ENCODE measurements around the gene EOLA1.
"Not testable (repeated sequence)": the region's sequence is repeated elsewhere in the genome, so short reads cannot be mapped to it uniquely, and the experiment has no call there.

The EOLA1 gene

GRCh38 chrX:149546962-149547361 lies 6.2 kb downstream of the EOLA1 start:
- not testable (repeated sequence) for H3K9me3 ChIP-seq (ENCODE audit: control insufficient read depth, low read length); H3K4me1 ChIP-seq (ENCODE audit: control insufficient read depth, insufficient read depth, low read length); H3K36me3 ChIP-seq (ENCODE audit: control insufficient read depth, insufficient read depth, low read length, severe bottlenecking); H3K4me3 ChIP-seq (ENCODE audit: low read length); H3K9ac ChIP-seq (ENCODE audit: low read length); H3K27me3 ChIP-seq (replicated peaks; ENCODE audit: control insufficient read depth, insufficient read depth, low read length); DNase-seq (ENCODE audit: low read depth)

- not testable (repeated sequence) for H3K36me3 ChIP-seq (ENCODE audit: control insufficient read depth, insufficient read depth, low read length, severe bottlenecking); DNase-seq (ENCODE audit: low read depth); H3K9ac ChIP-seq (ENCODE audit: low read length); H3K4me1 ChIP-seq (ENCODE audit: control insufficient read depth, insufficient read depth, low read length); H3K4me3 ChIP-seq (ENCODE audit: low read length); H3K9me3 ChIP-seq (ENCODE audit: control insufficient read depth, low read length); H3K27me3 ChIP-seq (replicated peaks; ENCODE audit: control insufficient read depth, insufficient read depth, low read length)
Measured at GRCh38 chrX:149547782-149548181, 7.0 kb downstream of the EOLA1 start.

DNA sequence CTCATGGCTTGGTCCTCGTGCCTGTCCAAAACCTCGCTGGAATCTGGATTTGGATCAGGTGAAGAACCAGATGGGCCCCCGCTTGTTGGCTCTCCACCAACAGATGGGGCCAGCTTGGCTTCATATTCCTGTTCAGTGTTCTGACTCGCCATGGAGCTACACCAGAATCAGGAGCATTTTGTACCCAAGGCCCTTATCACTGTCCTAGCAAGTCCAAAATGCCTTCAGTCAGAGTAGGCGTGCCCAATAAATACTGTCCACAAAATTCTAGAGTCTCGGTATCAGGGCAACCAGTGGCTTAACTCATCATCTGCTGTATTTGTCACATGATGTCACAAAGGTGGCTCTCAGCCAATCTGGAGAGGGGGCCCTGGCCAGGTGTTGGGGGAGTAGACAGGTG lies 8.9 kb downstream of the EOLA1 start, which contains the start of gene HSFX3:
Gene HSFX3, minus strand, starts transcription at position 224 of the 400 bp plus-strand sequence. Its CDS starts 72 bp downstream, at position 152.
- not testable (repeated sequence) for H3K9ac ChIP-seq (ENCODE audit: low read length); DNase-seq (ENCODE audit: low read depth); H3K27me3 ChIP-seq (replicated peaks; ENCODE audit: control insufficient read depth, insufficient read depth, low read length); H3K4me3 ChIP-seq (ENCODE audit: low read length); H3K9me3 ChIP-seq (ENCODE audit: control insufficient read depth, low read length); H3K36me3 ChIP-seq (ENCODE audit: control insufficient read depth, insufficient read depth, low read length, severe bottlenecking); H3K4me1 ChIP-seq (ENCODE audit: control insufficient read depth, insufficient read depth, low read length)

DNA sequence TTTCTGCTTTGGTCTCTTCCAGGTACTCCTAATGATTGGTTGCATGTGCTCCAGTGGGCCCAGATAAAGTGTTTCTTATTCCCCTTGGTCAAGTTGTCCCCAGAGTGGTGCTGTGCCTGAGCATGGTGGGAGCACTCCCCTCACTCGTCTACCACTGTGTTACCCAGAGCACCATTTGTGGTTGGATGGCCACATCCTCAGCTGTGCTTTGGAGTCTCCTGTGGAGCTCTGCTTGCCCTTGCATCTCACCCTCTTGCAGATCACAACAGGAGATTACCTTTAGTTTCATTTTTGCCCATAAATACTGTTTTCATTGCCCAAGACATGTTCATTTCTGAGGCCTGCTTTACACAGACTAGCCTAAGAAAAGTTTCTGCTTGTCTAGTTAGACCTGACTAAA lies 9.6 kb downstream of the EOLA1 start:
- DNase-seq (ENCODE audit: low read depth); H3K4me3 ChIP-seq (ENCODE audit: low read length); H3K9me3 ChIP-seq (ENCODE audit: control insufficient read depth, low read length); H3K4me1 ChIP-seq (ENCODE audit: control insufficient read depth, insufficient read depth, low read length); H3K9ac ChIP-seq (ENCODE audit: low read length); H3K27me3 ChIP-seq (replicated peaks; ENCODE audit: control insufficient read depth, insufficient read depth, low read length); H3K36me3 ChIP-seq (ENCODE audit: control insufficient read depth, insufficient read depth, low read length, severe bottlenecking): not testable (repeated sequence)

DNA sequence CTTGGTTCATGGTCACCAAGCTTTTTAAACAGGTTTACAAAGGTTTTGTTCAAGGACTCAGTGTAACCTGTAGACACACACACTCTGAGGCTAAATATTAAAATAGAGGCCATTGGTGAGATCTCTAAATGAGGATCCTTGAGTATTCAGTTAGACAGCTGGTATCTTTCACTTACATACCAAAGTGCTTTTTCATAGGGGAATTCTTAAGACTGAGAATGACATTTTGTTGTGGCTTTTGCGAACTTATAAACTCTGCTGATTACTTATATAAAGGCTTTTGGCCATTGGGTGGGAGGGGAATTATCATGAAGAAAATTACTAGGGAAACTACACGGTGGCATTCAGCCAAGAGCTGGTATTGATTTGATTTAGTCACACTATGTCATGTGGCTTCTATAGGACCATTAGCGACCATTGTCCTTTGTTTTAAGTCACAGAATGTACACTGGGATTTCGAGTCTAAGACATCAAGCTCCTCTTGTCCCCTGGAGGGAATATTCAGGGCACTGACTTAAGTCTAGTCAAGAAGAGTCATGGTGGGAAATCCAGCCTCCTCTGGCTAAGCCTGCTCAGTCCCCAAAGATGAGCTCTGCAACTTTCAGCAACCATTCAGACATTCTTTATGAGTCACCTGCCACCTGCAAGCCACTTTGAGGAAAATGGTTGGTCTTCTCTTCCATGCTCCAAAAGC lies 10.6 kb downstream of the EOLA1 start:
- H3K36me3 ChIP-seq (ENCODE audit: control insufficient read depth, insufficient read depth, low read length, severe bottlenecking); H3K27me3 ChIP-seq (replicated peaks; ENCODE audit: control insufficient read depth, insufficient read depth, low read length); DNase-seq (ENCODE audit: low read depth); H3K9me3 ChIP-seq (ENCODE audit: control insufficient read depth, low read length); H3K4me3 ChIP-seq (ENCODE audit: low read length); H3K4me1 ChIP-seq (ENCODE audit: control insufficient read depth, insufficient read depth, low read length); H3K9ac ChIP-seq (ENCODE audit: low read length): not testable (repeated sequence)

GRCh38 chrX:149551939-149552248 lies 11.1 kb downstream of the EOLA1 start:
- H3K4me3 ChIP-seq (ENCODE audit: low read length); H3K36me3 ChIP-seq (ENCODE audit: control insufficient read depth, insufficient read depth, low read length, severe bottlenecking); DNase-seq (ENCODE audit: low read depth); H3K4me1 ChIP-seq (ENCODE audit: control insufficient read depth, insufficient read depth, low read length); H3K9me3 ChIP-seq (ENCODE audit: control insufficient read depth, low read length); H3K27me3 ChIP-seq (replicated peaks; ENCODE audit: control insufficient read depth, insufficient read depth, low read length); H3K9ac ChIP-seq (ENCODE audit: low read length): not testable (repeated sequence)

- not testable (repeated sequence) for H3K9ac ChIP-seq (ENCODE audit: low read length); H3K9me3 ChIP-seq (ENCODE audit: control insufficient read depth, low read length); DNase-seq (ENCODE audit: low read depth)
Measured at GRCh38 chrX:149555251-149555650, 14.4 kb downstream of the EOLA1 start.

GRCh38 chrX:149563359-149563758 lies 22.5 kb downstream of the EOLA1 start:
- no peak for DNase-seq (ENCODE audit: low read depth)
- Histone ChIP-seq H3K4me3 (ENCODE audit: low read length) (no peak overlapping the region), H3K27me3 (replicated peaks; ENCODE audit: control insufficient read depth, insufficient read depth, low read length) (peaks cover 19% of the 10 kb centered on the region), H3K9ac (ENCODE audit: low read length) (no peak overlapping the region), H3K36me3 (ENCODE audit: control insufficient read depth, insufficient read depth, low read length, severe bottlenecking) (no peaks in the 10 kb centered on the region), H3K4me1 (ENCODE audit: control insufficient read depth, insufficient read depth, low read length) (no peaks in the 10 kb centered on the region), H3K9me3 (ENCODE audit: control insufficient read depth, low read length) (peaks cover 2% of the 10 kb centered on the region)

More at GRCh38 chrX:149555251-149555650, 14.4 kb downstream of the EOLA1 start:
- not testable (repeated sequence) for H3K4me3 ChIP-seq (ENCODE audit: low read length); H3K27me3 ChIP-seq (replicated peaks; ENCODE audit: control insufficient read depth, insufficient read depth, low read length); H3K4me1 ChIP-seq (ENCODE audit: control insufficient read depth, insufficient read depth, low read length); H3K36me3 ChIP-seq (ENCODE audit: control insufficient read depth, insufficient read depth, low read length, severe bottlenecking)

GRCh38 chrX:149567621-149568417 lies 27.0 kb downstream of the EOLA1 start:
- DNase-seq (ENCODE audit: low read depth): no peak
- H3K36me3 ChIP-seq (ENCODE audit: control insufficient read depth, insufficient read depth, low read length, severe bottlenecking): no peaks in the 10 kb centered on the region

GRCh38 chrX:149568701-149569296 lies 28.0 kb downstream of the EOLA1 start:
- Histone ChIP-seq H3K36me3 (ENCODE audit: control insufficient read depth, insufficient read depth, low read length, severe bottlenecking) (no peaks in the 10 kb centered on the region), H3K27me3 (replicated peaks; ENCODE audit: control insufficient read depth, insufficient read depth, low read length) (peaks cover 24% of the 10 kb centered on the region)
- DNase-seq (ENCODE audit: low read depth): no peak

More at GRCh38 chrX:149567621-149568417, 27.0 kb downstream of the EOLA1 start:
- H3K4me3 ChIP-seq (ENCODE audit: low read length): no peak overlapping the region
- H3K27me3 ChIP-seq (replicated peaks; ENCODE audit: control insufficient read depth, insufficient read depth, low read length): peaks cover 28% of the 10 kb centered on the region
- no peak overlapping the region for H3K9ac ChIP-seq (ENCODE audit: low read length)
- H3K4me1 ChIP-seq (ENCODE audit: control insufficient read depth, insufficient read depth, low read length): no peaks in the 10 kb centered on the region
- no peaks in the 10 kb centered on the region for H3K9me3 ChIP-seq (ENCODE audit: control insufficient read depth, low read length)

DNA sequence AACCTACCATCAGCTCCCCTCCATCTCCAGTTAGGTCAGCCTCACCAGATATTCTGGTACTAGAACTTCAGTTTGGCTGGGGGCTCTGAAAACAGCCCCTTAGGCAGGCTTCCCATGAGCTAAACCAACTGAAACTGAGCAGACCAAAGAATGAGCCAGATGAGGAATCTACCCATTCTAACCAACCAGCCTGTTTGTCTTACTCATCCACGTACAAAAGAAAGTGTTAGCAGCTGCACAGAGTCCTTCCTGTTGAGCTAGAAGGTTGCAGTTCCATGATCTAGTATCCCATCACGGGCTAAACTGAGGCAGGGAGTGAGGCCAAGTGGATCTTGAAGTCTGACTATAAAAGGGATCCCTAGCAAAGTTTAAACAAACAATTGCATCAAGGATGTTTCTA lies 29.0 kb downstream of the EOLA1 start:
- no peak for DNase-seq (ENCODE audit: low read depth)

More at GRCh38 chrX:149568701-149569296, 28.0 kb downstream of the EOLA1 start:
- Histone ChIP-seq H3K4me1 (ENCODE audit: control insufficient read depth, insufficient read depth, low read length) (no peaks in the 10 kb centered on the region), H3K9ac (ENCODE audit: low read length) (no peak overlapping the region), H3K9me3 (ENCODE audit: control insufficient read depth, low read length) (no peaks in the 10 kb centered on the region), H3K4me3 (ENCODE audit: low read length) (no peak overlapping the region)

More for the DNA sequence above, 29.0 kb downstream of the EOLA1 start:
- H3K4me3 ChIP-seq (ENCODE audit: low read length): no peak overlapping the region
- no peaks in the 10 kb centered on the region for H3K9me3 ChIP-seq (ENCODE audit: control insufficient read depth, low read length)
- no peaks in the 10 kb centered on the region for H3K4me1 ChIP-seq (ENCODE audit: control insufficient read depth, insufficient read depth, low read length)
- no peaks in the 10 kb centered on the region for H3K36me3 ChIP-seq (ENCODE audit: control insufficient read depth, insufficient read depth, low read length, severe bottlenecking)
- no peak overlapping the region for H3K9ac ChIP-seq (ENCODE audit: low read length)
- peaks cover 24% of the 10 kb centered on the region for H3K27me3 ChIP-seq (replicated peaks; ENCODE audit: control insufficient read depth, insufficient read depth, low read length)
